HEK293T (cell line): Measurements from ENCODE around the gene PLEKHA6.

Experiments
- CTCF ChIA-PET: fragments of 350-600 bp; formaldehyde crosslinking; extraction: SDS; loops from one replicate; lab custom pipeline; 2021; ENCODE audit warnings: antibody characterized with exemption, inconsistent platforms; lab: Yijun Ruan, JAX
- POLR2A ChIA-PET: fragments of 350-600 bp; formaldehyde crosslinking; extraction: SDS; loops from one replicate; lab custom pipeline; 2020; ENCODE audit warnings: antibody characterized with exemption, inconsistent platforms; lab: Yijun Ruan, JAX
- DNase-seq: peaks from one replicate; pipeline ENCODE4 v3.0.0; 2012; ENCODE audit warnings: mixed read lengths; ENCODE audit errors: extremely low spot score
- ARNT ChIP-seq: fragments of 450-650 bp; IDR thresholded peaks from 2 replicates; pipeline ENCODE4 v1.6.1; 2017; ENCODE audit warnings: mild to moderate bottlenecking
- BHLHE40 ChIP-seq: fragments of 450-650 bp; IDR thresholded peaks from 2 replicates; pipeline ENCODE4 v1.6.1; 2016; ENCODE audit warnings: mild to moderate bottlenecking, moderate library complexity, borderline replicate concordance
- CTBP1 ChIP-seq: fragments of 450-650 bp; IDR thresholded peaks from 2 replicates; pipeline ENCODE4 v1.6.1; 2016; ENCODE audit warnings: borderline replicate concordance
- ELF4 ChIP-seq: fragments of 450-650 bp; IDR thresholded peaks from 2 replicates; pipeline ENCODE4 v1.6.1; 2017; ENCODE audit warnings: antibody characterized with exemption
- FOXA1 ChIP-seq: fragments of 450-650 bp; IDR thresholded peaks from 2 replicates; pipeline ENCODE4 v1.6.1; 2016; ENCODE audit warnings: mild to moderate bottlenecking
- FOXK2 ChIP-seq: fragments of 450-650 bp; IDR thresholded peaks from 2 replicates; pipeline ENCODE4 v1.6.1; 2016; ENCODE audit warnings: mild to moderate bottlenecking
- FOXM1 ChIP-seq: fragments of 450-650 bp; IDR thresholded peaks from 2 replicates; pipeline ENCODE4 v1.6.1; 2017; ENCODE audit warnings: mild to moderate bottlenecking, borderline replicate concordance
- HDGF ChIP-seq: fragments of 450-650 bp; IDR thresholded peaks from 2 replicates; pipeline ENCODE4 v1.6.1; 2017; ENCODE audit warnings: antibody characterized with exemption, borderline replicate concordance
- L3MBTL2 ChIP-seq: fragments of 450-650 bp; conservative IDR thresholded peaks from 2 replicates; pipeline ENCODE4 v1.6.1; 2016; ENCODE audit warnings: mild to moderate bottlenecking
- LEF1 ChIP-seq: fragments of 450-650 bp; IDR thresholded peaks from 2 replicates; pipeline ENCODE4 v1.6.1; 2017; ENCODE audit warnings: mild to moderate bottlenecking, borderline replicate concordance
- NFRKB ChIP-seq: fragments of 450-650 bp; IDR thresholded peaks from 2 replicates; pipeline ENCODE4 v1.6.1; 2016; ENCODE audit warnings: mild to moderate bottlenecking, moderate library complexity
- PKNOX1 ChIP-seq: fragments of 450-650 bp; IDR thresholded peaks from 2 replicates; pipeline ENCODE4 v1.6.1; 2016
- SP1 ChIP-seq: fragments of 450-650 bp; IDR thresholded peaks from 2 replicates; pipeline ENCODE4 v1.6.1; 2017
- SUZ12 ChIP-seq: fragments of 450-650 bp; IDR thresholded peaks from 2 replicates; pipeline ENCODE4 v1.6.1; 2016; ENCODE audit warnings: mild to moderate bottlenecking
- TARDBP ChIP-seq: fragments of 450-650 bp; IDR thresholded peaks from 2 replicates; pipeline ENCODE4 v1.6.1; 2016
- ZNF384 ChIP-seq: fragments of 450-650 bp; IDR thresholded peaks from 2 replicates; pipeline ENCODE4 v1.6.1; 2016

The PLEKHA6 gene

DNA sequence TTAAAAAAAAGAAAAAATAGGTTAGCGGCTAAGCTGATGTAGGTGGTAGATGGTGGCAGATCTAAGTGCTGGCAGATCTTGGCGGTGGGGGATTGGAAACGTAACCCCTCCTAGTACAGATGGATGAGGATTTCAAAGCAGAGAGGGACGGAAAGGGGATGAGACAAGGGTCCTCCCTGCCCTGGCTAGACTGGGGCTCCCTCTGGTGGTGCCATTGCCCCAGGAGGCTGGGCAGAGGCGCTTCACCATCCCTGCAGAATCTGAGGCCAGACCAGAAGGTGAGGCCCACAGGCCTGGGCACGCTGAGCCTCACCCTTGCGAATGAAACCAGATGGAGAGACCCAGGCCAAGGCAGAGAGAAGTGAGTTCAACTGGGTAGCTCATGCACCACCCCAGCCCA, 7.0 kb upstream of the PLEKHA6 start:
- ChIA-PET POLR2A (no interaction called here), CTCF (interaction anchor here (0.6 to 0.8 kb wide), 3 partner anchors 23 to 204 kb away, joined by 3 to 4 read pairs (median 3); no protein-coding TSS in a partner anchor)
- TF ChIP-seq FOXA1 = no peak
- TF ChIP-seq ZNF384 = no peak
- TF ChIP-seq HDGF = no peak
- TF ChIP-seq ELF4 = no peak
- no peak for TF ChIP-seq TARDBP
- no peak for TF ChIP-seq FOXK2
- no peak for TF ChIP-seq FOXM1
- no peak for TF ChIP-seq LEF1
- no peak for TF ChIP-seq L3MBTL2
- TF ChIP-seq ARNT = no peak
- no peak for TF ChIP-seq SP1
- no peak for TF ChIP-seq SUZ12
- TF ChIP-seq NFRKB = no peak
- TF ChIP-seq CTBP1 = no peak
- DNase-seq = peak; percentile 57

- no peak for TF ChIP-seq PKNOX1
- TF ChIP-seq FOXM1 = peak; percentile 11; the same call in 1 of the 2 replicates
- peak; percentile 53 for TF ChIP-seq ELF4
- TF ChIP-seq BHLHE40 = no peak
- peak; percentile 24; the same call in 1 of the 2 replicates for TF ChIP-seq L3MBTL2
- DNase-seq = peak; percentile 85
- ChIA-PET CTCF (interaction anchor here (0.6 to 3.5 kb wide), 13 partner anchors 9 to 443 kb away, joined by 3 to 23 read pairs (median 3); no protein-coding TSS in a partner anchor), POLR2A (interaction anchor here (0.9 to 1.6 kb wide), 3 partner anchors 9 to 201 kb away, joined by 3 read pairs; no protein-coding TSS in a partner anchor)
Observed at GRCh38 chr1:204363335-204364114, 3.8 kb upstream of the PLEKHA6 start.

DNA sequence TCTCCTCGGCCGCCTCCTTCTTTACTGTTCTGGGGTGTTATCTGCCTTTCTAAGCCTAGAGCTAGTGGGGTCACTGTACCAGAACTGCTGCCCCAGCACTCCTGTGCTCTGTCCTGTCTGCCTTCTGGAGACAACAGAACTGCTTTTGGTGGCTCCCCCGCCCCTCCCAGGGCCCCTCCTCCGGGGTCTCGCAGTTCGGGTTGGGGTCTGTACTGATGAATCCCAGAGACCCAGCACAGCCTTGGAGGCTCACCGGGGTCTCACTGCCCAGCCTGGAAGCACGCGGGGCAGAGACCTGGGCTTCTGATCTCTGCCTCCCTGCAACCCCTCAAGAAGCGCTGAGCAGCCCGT, 3.2 kb upstream of the PLEKHA6 start:
- no peak for TF ChIP-seq HDGF
- no peak for TF ChIP-seq SP1
- TF ChIP-seq FOXK2 = no peak
- TF ChIP-seq FOXM1 = no peak
- TF ChIP-seq FOXA1 = no peak
- no peak for TF ChIP-seq ELF4
- TF ChIP-seq TARDBP = no peak
- no peak for TF ChIP-seq ARNT
- TF ChIP-seq SUZ12 = no peak
- no peak for TF ChIP-seq NFRKB
- no peak for TF ChIP-seq ZNF384
- TF ChIP-seq CTBP1 = no peak
- no peak for TF ChIP-seq L3MBTL2
- no peak for TF ChIP-seq PKNOX1
- no peak for TF ChIP-seq BHLHE40
- POLR2A ChIA-PET = interaction anchor here (0.9 to 1.6 kb wide), 3 partner anchors 9 to 200 kb away, joined by 3 read pairs; no protein-coding TSS in a partner anchor
- no peak for DNase-seq
- CTCF ChIA-PET = interaction anchor here (0.7 to 3.5 kb wide), 10 partner anchors 8 to 235 kb away, joined by 3 to 23 read pairs (median 4); no protein-coding TSS in a partner anchor

DNA sequence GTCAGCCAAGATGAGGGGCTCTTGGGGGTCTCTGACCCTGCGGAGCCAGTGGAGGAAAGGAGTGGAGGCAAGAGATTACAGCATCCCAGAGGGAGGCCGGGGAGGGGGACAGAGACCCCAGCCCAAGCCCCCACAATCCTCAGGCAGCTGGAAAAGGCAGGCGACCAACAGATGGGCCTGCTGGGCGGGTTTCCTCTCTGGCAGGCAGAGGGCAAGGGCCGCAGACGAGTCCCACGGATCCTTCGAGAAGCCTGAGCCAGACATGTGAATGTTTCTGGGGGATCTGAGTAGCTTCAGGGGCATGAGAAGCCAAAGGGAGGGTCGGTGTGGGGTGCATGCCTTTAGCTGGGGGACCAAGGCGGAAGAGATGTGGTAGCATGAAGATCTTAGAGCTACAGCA, 2.1 kb upstream of the PLEKHA6 start:
- POLR2A ChIA-PET = interaction anchor here (2.6 kb wide), 1 partner anchor 210 kb away, joined by 9 read pairs; the partner anchor contains the start of gene ETNK2
- CTCF ChIA-PET = interaction anchor here (0.8 to 3.5 kb wide), 5 partner anchors 37 to 234 kb away, joined by 4 to 23 read pairs (median 5); no protein-coding TSS in a partner anchor
- TF ChIP-seq PKNOX1 (no peak), ELF4 (no peak), TARDBP (no peak), BHLHE40 (no peak), FOXM1 (no peak), SP1 (no peak), NFRKB (no peak), LEF1 (no peak), ARNT (no peak), ZNF384 (no peak)
- no peak for DNase-seq

DNA sequence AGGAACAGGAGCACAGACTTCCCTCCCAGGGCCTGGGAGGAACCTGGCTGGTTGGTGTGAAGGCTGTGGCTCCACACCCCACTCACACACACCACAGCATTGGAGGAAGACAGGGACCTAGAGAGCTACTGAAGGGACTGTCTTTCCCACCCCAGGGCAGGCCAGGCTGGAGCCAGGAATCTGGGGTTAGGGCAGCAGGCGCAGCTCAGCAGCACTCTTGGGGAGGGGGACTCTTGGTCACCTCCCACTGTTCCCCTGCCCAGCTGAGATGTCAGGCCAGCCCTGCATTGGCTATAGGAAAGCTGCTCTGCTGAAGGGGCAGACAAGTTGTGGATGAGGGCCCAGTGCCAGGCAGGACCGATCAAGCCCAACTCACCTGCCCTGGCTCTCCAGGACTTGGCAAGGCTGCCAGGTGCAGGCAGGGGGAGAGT, 1.6 kb upstream of the PLEKHA6 start:
- DNase-seq = no peak
- TF ChIP-seq PKNOX1 (no peak), SP1 (no peak), FOXK2 (no peak), CTBP1 (no peak), ARNT (no peak), FOXM1 (no peak), SUZ12 (no peak), FOXA1 (no peak), NFRKB (no peak), LEF1 (no peak), BHLHE40 (no peak), TARDBP (no peak), HDGF (no peak), ZNF384 (no peak), L3MBTL2 (no peak), ELF4 (no peak)
- ChIA-PET POLR2A (interaction anchor here (1.1 to 2.6 kb wide), 2 partner anchors 194 to 210 kb away, joined by 3 to 9 read pairs; partner anchors contain the start of gene ETNK2), CTCF (interaction anchor here (0.8 to 1.9 kb wide), 2 partner anchors 10 to 103 kb away, joined by 4 to 7 read pairs; no protein-coding TSS in a partner anchor)
